RWPE2 (cell line): ENCODE measurements around the gene SLC35F3.

Experiments
- ATAC-seq: fragments of 200-7000 bp; cut with Tn5 transposase; 3 replicates; pipeline ENCODE4 v1.9.1; 2021; ENCODE audit warnings: low read depth
- DNase-seq: peaks from one replicate; pipeline ENCODE4 v3.0.0-alpha.2; 2020; ENCODE audit warnings: low spot score
- H3K27ac ChIP-seq: fragments of 450-650 bp; 2 replicates; pipeline ENCODE4 v1.5.1; 2017; ENCODE audit warnings: mild to moderate bottlenecking; ENCODE audit not compliant: poor library complexity, severe bottlenecking
- H3K27me3 ChIP-seq: fragments of 250-450 bp; sonication (Bioruptor Pico); 2 replicates; pipeline ENCODE4 v1.5.1; 2021; ENCODE audit warnings: mild to moderate bottlenecking, moderate library complexity; ENCODE audit not compliant: insufficient read depth, poor library complexity, severe bottlenecking
- H3K36me3 ChIP-seq: fragments of 250-450 bp; sonication (Bioruptor Pico); 2 replicates; pipeline ENCODE4 v1.5.1; 2020; ENCODE audit warnings: low read depth, mild to moderate bottlenecking, moderate library complexity
- H3K4me1 ChIP-seq: fragments of 250-450 bp; sonication (Bioruptor Pico); 2 replicates; pipeline ENCODE4 v1.5.1; 2021; ENCODE audit warnings: mild to moderate bottlenecking, moderate library complexity; ENCODE audit not compliant: insufficient read depth, poor library complexity, severe bottlenecking
- H3K4me3 ChIP-seq: fragments of 250-450 bp; sonication (Bioruptor Pico); 2 replicates; pipeline ENCODE4 v1.5.1; 2021; ENCODE audit warnings: mild to moderate bottlenecking, moderate library complexity; ENCODE audit not compliant: severe bottlenecking
- H3K9me3 ChIP-seq: fragments of 250-450 bp; sonication (Bioruptor Pico); 2 replicates; pipeline ENCODE4 v1.5.1; 2021; ENCODE audit warnings: mild to moderate bottlenecking, moderate library complexity; ENCODE audit not compliant: severe bottlenecking
- TF ChIP-seq, protein P1 (sequence below): fragments of 450-650 bp; IDR thresholded peaks from one replicate; pipeline ENCODE4 v1.5.1; 2017; ENCODE audit warnings: mild to moderate bottlenecking, moderate library complexity; ENCODE audit not compliant: poor library complexity, severe bottlenecking

Gene SLC35F3

GRCh38 chr1:234302354-234302962, 398.0 kb downstream of the SLC35F3 start:
- TF ChIP-seq, protein P1, sequence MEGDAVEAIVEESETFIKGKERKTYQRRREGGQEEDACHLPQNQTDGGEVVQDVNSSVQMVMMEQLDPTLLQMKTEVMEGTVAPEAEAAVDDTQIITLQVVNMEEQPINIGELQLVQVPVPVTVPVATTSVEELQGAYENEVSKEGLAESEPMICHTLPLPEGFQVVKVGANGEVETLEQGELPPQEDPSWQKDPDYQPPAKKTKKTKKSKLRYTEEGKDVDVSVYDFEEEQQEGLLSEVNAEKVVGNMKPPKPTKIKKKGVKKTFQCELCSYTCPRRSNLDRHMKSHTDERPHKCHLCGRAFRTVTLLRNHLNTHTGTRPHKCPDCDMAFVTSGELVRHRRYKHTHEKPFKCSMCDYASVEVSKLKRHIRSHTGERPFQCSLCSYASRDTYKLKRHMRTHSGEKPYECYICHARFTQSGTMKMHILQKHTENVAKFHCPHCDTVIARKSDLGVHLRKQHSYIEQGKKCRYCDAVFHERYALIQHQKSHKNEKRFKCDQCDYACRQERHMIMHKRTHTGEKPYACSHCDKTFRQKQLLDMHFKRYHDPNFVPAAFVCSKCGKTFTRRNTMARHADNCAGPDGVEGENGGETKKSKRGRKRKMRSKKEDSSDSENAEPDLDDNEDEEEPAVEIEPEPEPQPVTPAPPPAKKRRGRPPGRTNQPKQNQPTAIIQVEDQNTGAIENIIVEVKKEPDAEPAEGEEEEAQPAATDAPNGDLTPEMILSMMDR, result no peak
- Histone ChIP-seq H3K4me1 (no peaks in the 10 kb centered on the region), H3K27ac (no peak overlapping the region), H3K27me3 (no peaks in the 10 kb centered on the region), H3K4me3 (no peak overlapping the region), H3K9me3 (no peaks in the 10 kb centered on the region), H3K36me3 (no peaks in the 10 kb centered on the region)
- no peak for ATAC-seq
- no peak for DNase-seq

DNA sequence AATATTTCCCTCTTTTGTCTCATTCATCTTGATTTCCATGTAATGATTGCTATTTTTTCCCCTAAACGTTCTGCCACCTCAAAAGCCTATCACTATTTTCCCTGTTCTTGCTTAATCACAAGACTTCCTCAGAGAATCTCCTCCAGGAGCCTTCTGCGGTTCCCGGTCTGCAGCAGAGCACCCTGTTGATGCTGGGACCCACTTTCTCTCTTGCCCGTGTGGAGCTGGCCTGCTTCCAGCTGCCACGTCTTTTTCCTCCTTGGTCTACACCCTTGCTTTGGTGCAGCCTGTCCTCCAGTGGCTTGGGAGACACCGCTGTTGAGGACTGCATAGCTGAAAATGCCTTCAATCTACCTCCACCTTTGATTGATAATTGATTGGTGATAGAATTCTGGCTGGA, 398.8 kb downstream of the SLC35F3 start:
- H3K36me3 ChIP-seq, result no peaks in the 10 kb centered on the region
- DNase-seq (no peak), ATAC-seq (no peak)
- H3K27me3 ChIP-seq, result no peaks in the 10 kb centered on the region
- TF ChIP-seq, protein P1, result no peak
- H3K4me3 ChIP-seq, result no peak overlapping the region
- H3K4me1 ChIP-seq, result no peaks in the 10 kb centered on the region
- no peak overlapping the region for H3K27ac ChIP-seq
- H3K9me3 ChIP-seq, result no peaks in the 10 kb centered on the region

DNA sequence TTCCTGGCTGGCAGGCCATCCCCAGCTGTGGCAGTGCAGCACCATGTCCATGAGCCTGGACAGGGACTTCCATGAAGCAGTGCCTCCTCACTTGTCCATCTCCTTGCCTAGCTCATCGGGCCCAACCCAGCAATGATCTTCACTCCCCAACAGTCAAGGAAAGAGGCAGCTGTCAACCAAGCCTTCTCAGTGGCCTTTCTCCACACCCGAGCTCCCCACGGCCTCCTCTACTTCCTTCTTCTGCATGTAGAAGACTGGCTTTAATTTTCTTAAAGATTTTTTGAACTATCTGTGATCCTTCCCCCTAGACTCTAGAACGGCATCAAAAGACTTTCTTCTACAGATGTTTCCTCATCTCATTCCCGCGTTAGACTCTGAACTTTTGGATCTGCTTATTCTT, 403.2 kb downstream of the SLC35F3 start:
- H3K27me3 ChIP-seq, result no peaks in the 10 kb centered on the region
- no peaks in the 10 kb centered on the region for H3K36me3 ChIP-seq
- H3K9me3 ChIP-seq, result no peaks in the 10 kb centered on the region
- peaks cover 6% of the 10 kb centered on the region for H3K4me1 ChIP-seq
- H3K4me3 ChIP-seq, result no peak overlapping the region
- no peak for ATAC-seq
- H3K27ac ChIP-seq, result no peak overlapping the region
- TF ChIP-seq, protein P1, result no peak
- DNase-seq, result no peak

- TF ChIP-seq, protein P1, result no peak
- DNase-seq (no peak), ATAC-seq (no peak)
- Histone ChIP-seq H3K4me3 (no peak overlapping the region), H3K36me3 (no peaks in the 10 kb centered on the region), H3K4me1 (peaks cover 6% of the 10 kb centered on the region), H3K27ac (no peak overlapping the region), H3K27me3 (no peaks in the 10 kb centered on the region), H3K9me3 (no peaks in the 10 kb centered on the region)
These were observed 404.7 kb downstream of the SLC35F3 start for GRCh38 chr1:234309243-234309597.

DNA sequence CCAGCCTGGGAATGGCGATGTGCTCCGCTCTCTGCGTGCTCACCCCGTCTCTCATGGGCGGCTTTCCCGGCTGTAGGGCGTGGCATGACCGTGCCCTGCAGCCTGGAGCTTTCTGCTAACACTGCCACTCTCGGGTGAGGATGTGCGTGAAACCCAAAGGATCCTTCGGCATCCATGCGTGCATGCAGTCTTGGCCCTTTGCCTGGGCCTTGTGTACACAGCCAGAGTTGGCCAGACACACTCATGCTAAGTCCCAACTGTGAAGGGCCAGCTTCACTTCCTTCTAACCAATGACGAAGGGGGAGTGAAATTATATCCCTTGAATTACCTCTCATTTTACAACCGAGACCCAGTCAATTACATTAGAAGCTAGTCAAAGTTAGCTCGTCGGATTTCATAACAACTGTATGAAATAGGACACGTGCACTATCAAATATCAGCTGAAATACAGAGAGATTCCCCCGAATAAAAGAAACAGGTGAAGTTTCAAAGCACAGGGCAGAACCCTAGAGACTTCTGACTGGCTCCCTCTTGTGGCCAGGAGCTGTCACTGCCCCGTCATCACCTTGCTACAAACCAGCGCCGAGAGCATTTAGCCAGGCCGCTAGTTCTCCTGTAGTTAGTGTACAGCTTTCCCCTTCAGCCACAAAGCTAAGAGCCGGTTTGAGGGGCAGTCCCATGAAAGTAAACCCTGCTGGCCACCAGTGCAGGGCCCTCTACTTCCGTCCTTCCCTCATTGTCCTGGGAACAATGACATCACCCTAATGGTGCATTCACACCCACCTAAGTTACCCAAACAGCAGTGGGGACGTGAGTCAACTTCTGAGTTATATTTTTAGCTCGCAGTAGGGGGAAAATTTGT, 405.4 kb downstream of the SLC35F3 start:
- H3K27me3 ChIP-seq, result no peaks in the 10 kb centered on the region
- no peak overlapping the region for H3K4me3 ChIP-seq
- TF ChIP-seq, protein P1, result peak; percentile 82
- no peak overlapping the region for H3K27ac ChIP-seq
- H3K4me1 ChIP-seq, result peaks cover 8% of the 10 kb centered on the region
- DNase-seq (no peak), ATAC-seq (peak; percentile 83)
- no peaks in the 10 kb centered on the region for H3K9me3 ChIP-seq
- no peaks in the 10 kb centered on the region for H3K36me3 ChIP-seq
